ENCODE results near the gene PIGS.

GRCh38 chr17:28513476-28513875, 57.8 kb downstream of the PIGS start:
- TF ChIP-seq EZH2 (IDR thresholded peaks at IDR 0.05; ENCODE audit: insufficient read depth, low read length) (no peak), CTCF (IDR thresholded peaks at IDR 0.05; ENCODE audit: insufficient read depth, low read depth, low read length) (no peak)
